H9 (cell line): ENCODE results near the gene ANXA4. TPM values are rescaled to one million over a fixed set of nuclear protein-coding genes. Genes with fewer than 3 reads are reported as not detected.

Experiments
- DNase-seq: peaks from one replicate; pipeline ENCODE4 v3.0.0-alpha.2; 2017
- H2AFZ ChIP-seq: one replicate; pipeline ENCODE4 v1.6.1; 2013; ENCODE audit warnings: mild to moderate bottlenecking, low read length, control low read depth, moderate library complexity
- H2AK5ac ChIP-seq: 2 replicates; pipeline ENCODE4 v1.6.1; 2013; ENCODE audit warnings: low read length, control low read depth, mixed read lengths; ENCODE audit not compliant: insufficient read length
- H2BK120ac ChIP-seq: one replicate; pipeline ENCODE4 v1.6.1; 2013; ENCODE audit warnings: low read depth, mild to moderate bottlenecking, low read length, control low read depth, inconsistent platforms; ENCODE audit not compliant: poor library complexity, severe bottlenecking
- H2BK12ac ChIP-seq: 2 replicates; pipeline ENCODE4 v1.6.1; 2013; ENCODE audit warnings: low read length, control low read depth, mixed read lengths, low read depth; ENCODE audit not compliant: insufficient read length
- H2BK15ac ChIP-seq: 2 replicates; pipeline ENCODE4 v1.6.1; 2013; ENCODE audit warnings: low read depth, low read length, control low read depth
- H2BK20ac ChIP-seq: one replicate; pipeline ENCODE4 v1.6.1; 2013; ENCODE audit warnings: low read depth, mild to moderate bottlenecking, low read length, control low read depth, inconsistent platforms; ENCODE audit not compliant: poor library complexity, severe bottlenecking
- H2BK5ac ChIP-seq: 2 replicates; pipeline ENCODE4 v1.6.1; 2013; ENCODE audit warnings: low read length, control low read depth, mixed read lengths; ENCODE audit not compliant: insufficient read length
- H3K14ac ChIP-seq: 2 replicates; pipeline ENCODE4 v1.6.1; 2013; ENCODE audit warnings: low read length, control low read depth; ENCODE audit not compliant: insufficient read depth
- H3K18ac ChIP-seq: 2 replicates; pipeline ENCODE4 v1.6.1; 2013; ENCODE audit warnings: low read depth, mild to moderate bottlenecking, mixed read lengths, low read length, control low read depth; ENCODE audit not compliant: insufficient read length
- H3K23ac ChIP-seq: 2 replicates; pipeline ENCODE4 v1.6.1; 2013; ENCODE audit warnings: low read length, control low read depth, mixed read lengths, low read depth; ENCODE audit not compliant: insufficient read length
- H3K23me2 ChIP-seq: 2 replicates; pipeline ENCODE4 v1.6.1; 2013; ENCODE audit warnings: low read depth, mild to moderate bottlenecking, mixed read lengths, low read length, control low read depth; ENCODE audit not compliant: insufficient read length, poor library complexity, severe bottlenecking
- H3K27ac ChIP-seq: 2 replicates; pipeline ENCODE4 v1.5.1; 2013; ENCODE audit warnings: low read length, control low read depth, mixed read lengths, low read depth; ENCODE audit not compliant: insufficient read length
- H3K27me3 ChIP-seq: 2 replicates; pipeline ENCODE4 v1.6.1; 2013; ENCODE audit warnings: low read length, control low read depth, inconsistent platforms; ENCODE audit not compliant: insufficient read depth
- H3K4ac ChIP-seq: 2 replicates; pipeline ENCODE4 v1.6.1; 2013; ENCODE audit warnings: low read depth, mild to moderate bottlenecking, control low read depth, inconsistent platforms, low read length, moderate library complexity
- H3K4me1 ChIP-seq: 2 replicates; pipeline ENCODE4 v1.6.1; 2013; ENCODE audit warnings: low read length, control low read depth, inconsistent platforms; ENCODE audit not compliant: insufficient read depth
- H3K4me2 ChIP-seq: 2 replicates; pipeline ENCODE4 v1.6.1; 2013; ENCODE audit warnings: low read length, control low read depth, mixed read lengths; ENCODE audit not compliant: insufficient read length, insufficient read depth
- H3K56ac ChIP-seq: 2 replicates; pipeline ENCODE4 v1.6.1; 2013; ENCODE audit warnings: low read depth, mild to moderate bottlenecking, mixed read lengths, low read length, control low read depth; ENCODE audit not compliant: insufficient read length
- H3K79me1 ChIP-seq: 2 replicates; pipeline ENCODE4 v1.6.1; 2013; ENCODE audit warnings: low read depth, mild to moderate bottlenecking, moderate library complexity, low read length, control low read depth, inconsistent platforms; ENCODE audit not compliant: insufficient read depth, poor library complexity, severe bottlenecking
- H3K79me2 ChIP-seq: 2 replicates; pipeline ENCODE4 v1.6.1; 2013; ENCODE audit warnings: low read length, control low read depth, inconsistent platforms; ENCODE audit not compliant: insufficient read depth
- H3K9ac ChIP-seq: 2 replicates; pipeline ENCODE4 v1.6.1; 2013; ENCODE audit warnings: low read length, control low read depth, mixed read lengths; ENCODE audit not compliant: insufficient read length; ENCODE audit errors: extremely low read depth
- H3K9me3 ChIP-seq: one replicate; pipeline ENCODE4 v1.6.1; 2013; ENCODE audit warnings: low read depth, low read length, inconsistent platforms; ENCODE audit not compliant: control insufficient read depth
- H3T11ph ChIP-seq: one replicate; pipeline ENCODE4 v1.6.1; 2013; ENCODE audit warnings: mild to moderate bottlenecking, low read length, control low read depth, inconsistent platforms
- H4K20me1 ChIP-seq: one replicate; pipeline ENCODE4 v1.6.1; 2013; ENCODE audit not compliant: control insufficient read depth, insufficient read length, insufficient read depth
- H4K5ac ChIP-seq: 2 replicates; pipeline ENCODE4 v1.6.1; 2013; ENCODE audit warnings: low read depth, mild to moderate bottlenecking, mixed read lengths, low read length, control low read depth; ENCODE audit not compliant: insufficient read length
- H4K8ac ChIP-seq: replicated peaks from 2 replicates; pipeline ENCODE4 v1.6.1; 2013; ENCODE audit warnings: low read length, control low read depth, mixed read lengths, low read depth; ENCODE audit not compliant: insufficient read length
- H4K91ac ChIP-seq: 2 replicates; pipeline ENCODE4 v1.6.1; 2013; ENCODE audit warnings: low read depth, mild to moderate bottlenecking, moderate library complexity, mixed read lengths, low read length, control low read depth; ENCODE audit not compliant: insufficient read length
- H3K27ac Mint-ChIP-seq, 3 experiments: 2 replicates in 2 of 3; 3 replicates in 1 of 3; pipeline ENCODE4 v1.8.0; 2020 to 2021; ENCODE audit warnings: mixed read lengths in 3 of 3, mild to moderate bottlenecking in 1 of 3, moderate library complexity in 1 of 3
- H3K27me3 Mint-ChIP-seq: 2 replicates; pipeline ENCODE4 v1.8.0; 2021; ENCODE audit warnings: low read depth, mild to moderate bottlenecking, moderate library complexity, mixed read lengths
- H3K36me3 Mint-ChIP-seq, 3 experiments: 2 replicates in 2 of 3; 3 replicates in 1 of 3; pipeline ENCODE4 v1.8.0; 2020 to 2021; ENCODE audit warnings: low read depth in 3 of 3, mixed read lengths in 3 of 3; ENCODE audit not compliant: insufficient read depth in 1 of 3
- H3K4me1 Mint-ChIP-seq, 2 experiments: 2 replicates each; pipeline ENCODE4 v1.8.0; 2020; ENCODE audit warnings: mixed read lengths in 2 of 2
- H3K4me3 Mint-ChIP-seq, 2 experiments: 2 replicates in 1 of 2; 3 replicates in 1 of 2; pipeline ENCODE4 v1.8.0; 2020 to 2021; ENCODE audit warnings: mild to moderate bottlenecking in 2 of 2, mixed read lengths in 2 of 2, moderate library complexity in 1 of 2
- H3K9me3 Mint-ChIP-seq, 2 experiments: 2 replicates in 1 of 2; 3 replicates in 1 of 2; pipeline ENCODE4 v1.8.0; 2020; ENCODE audit warnings: mild to moderate bottlenecking in 2 of 2, mixed read lengths in 2 of 2, moderate library complexity in 1 of 2
- CTCF ChIP-seq: fragments of 200-600 bp; sonication (generic); conservative IDR thresholded peaks from 3 replicates; pipeline ENCODE4 v1.8.0; 2021; ENCODE audit warnings: antibody characterized with exemption, mild to moderate bottlenecking
- WGBS: extraction: QIAGEN DNeasy Blood & Tissue Kit; methylation state at CpG from one replicate; pipeline ENCODE4 v1.1.7; 2013; ENCODE audit warnings: missing lambda C conversion rate, low lambda C conversion rate, mixed read lengths; ENCODE audit not compliant: insufficient read length; ENCODE audit errors: extremely low coverage; 5-methylcytosine and 5-hydroxymethylcytosine counted together
- total RNA-seq: library from RNA; stranded (reverse); gene quantifications from 2 replicates; pipeline ENCODE4 v1.2.1, GENCODE V29; 2021

ANXA4 gene
- total RNA-seq, 1 experiment from 2014 or later: 14.4 TPM

- no peak overlapping the region for H3K4ac ChIP-seq
- H3K9me3 ChIP-seq: no peaks in the 10 kb centered on the region
- Mint-ChIP-seq H3K4me3 (no peak overlapping the region), H3K4me1 (peaks cover 6 to 9% of the 10 kb centered on the region in 2 experiments), H3K36me3 (no peaks in the 10 kb centered on the region), H3K27me3 (no peaks in the 10 kb centered on the region), H3K9me3 (no peaks in the 10 kb centered on the region), H3K27ac (no peak overlapping the region)
- H2AK5ac ChIP-seq: no peak overlapping the region
- WGBS: no CpG with 5 or more reads among the region's 5 CpGs
- no peak overlapping the region for H3K9ac ChIP-seq
- no peaks in the 10 kb centered on the region for H3K79me1 ChIP-seq
- H3K23ac ChIP-seq: no peak overlapping the region
- no peak for TF ChIP-seq CTCF
- no peak overlapping the region for H4K8ac ChIP-seq
- H4K20me1 ChIP-seq: no peaks in the 10 kb centered on the region
- no peak overlapping the region for H3K27ac ChIP-seq
- H2BK20ac ChIP-seq: no peak overlapping the region
- H3K4me1 ChIP-seq: no peaks in the 10 kb centered on the region
- H3K23me2 ChIP-seq: peaks cover 2% of the 10 kb centered on the region
- H2BK15ac ChIP-seq: no peak overlapping the region
- H2BK12ac ChIP-seq: no peak overlapping the region
- H3K27me3 ChIP-seq: no peaks in the 10 kb centered on the region
- H4K91ac ChIP-seq: no peak overlapping the region
- no peak overlapping the region for H3K18ac ChIP-seq
- no peak overlapping the region for H3K4me2 ChIP-seq
- H2BK5ac ChIP-seq: no peak overlapping the region
- H4K5ac ChIP-seq: no peak overlapping the region
- no peak overlapping the region for H3K14ac ChIP-seq
- no peak for DNase-seq
- H2BK120ac ChIP-seq: no peak overlapping the region
- H3T11ph ChIP-seq: no peak overlapping the region
- H2AFZ ChIP-seq: no peak overlapping the region
- no peaks in the 10 kb centered on the region for H3K79me2 ChIP-seq
- H3K56ac ChIP-seq: no peak overlapping the region
Observed at GRCh38 chr2:69729781-69730180, 12.2 kb upstream of the ANXA4 start.
